ENCODE data around the gene KLHL14. TPM values are rescaled to one million over a fixed set of nuclear protein-coding genes. Genes with fewer than 3 reads are reported as not detected.

The KLHL14 gene
- total and polyA plus RNA-seq, 2 experiments from 2014 or later: 0.44 to 1.9 TPM

- Histone ChIP-seq H2AFZ (no peak overlapping the region), H4K20me1 (replicated peaks; ENCODE audit: insufficient read depth) (no peaks in the 10 kb centered on the region), H3K9me2 (ENCODE audit: insufficient read depth) (no peaks in the 10 kb centered on the region), H3K4me1 (ENCODE audit: insufficient read depth) (no peaks in the 10 kb centered on the region), H3K27me3 (ENCODE audit: insufficient read depth) (no peaks in the 10 kb centered on the region), H3K79me2 (replicated peaks; ENCODE audit: insufficient read depth) (no peaks in the 10 kb centered on the region), H3K27ac (ENCODE audit: low read depth) (no peak overlapping the region), H3K4me3 (no peak overlapping the region), H3K4me2 (no peak overlapping the region), H3K36me3 (ENCODE audit: insufficient read depth) (no peaks in the 10 kb centered on the region; the same call in 1 of the 2 replicates), H3F3A (replicated peaks; ENCODE audit: low read depth) (no peaks in the 10 kb centered on the region)
- no peak for TF ChIP-seq EZH2 (IDR thresholded peaks at IDR 0.05; ENCODE audit: low read depth, unreplicated experiment)
- TF ChIP-seq CTCF (conservative IDR thresholded peaks at IDR 0.05; ENCODE audit: low read depth in 2 of 2): no peak
- no peak for TF ChIP-seq ZNF114 (CRISPR knock-in tag; IDR thresholded peaks at IDR 0.05)
- no peak for TF ChIP-seq EZH2phosphoT487 (IDR thresholded peaks at IDR 0.05; ENCODE audit: unreplicated experiment)
- no peak for TF ChIP-seq NANOG (IDR thresholded peaks at IDR 0.05; ENCODE audit: borderline replicate concordance)
- TF ChIP-seq ZNF462 (CRISPR knock-in tag; IDR thresholded peaks at IDR 0.05): no peak
- no peak for TF ChIP-seq CREB1 (CRISPR knock-in tag; IDR thresholded peaks at IDR 0.05; ENCODE audit: low read depth)
- no peak for TF ChIP-seq POLR2AphosphoS5 (IDR thresholded peaks at IDR 0.05; ENCODE audit: low read depth)
- no peak for TF ChIP-seq JUNB (IDR thresholded peaks at IDR 0.05; ENCODE audit: unreplicated experiment)
- TF ChIP-seq ZNF331 (CRISPR knock-in tag; IDR thresholded peaks at IDR 0.05; ENCODE audit: low read depth): no peak
- ATAC-seq: no peak
- Mint-ChIP-seq H3K27me3 (ENCODE audit: insufficient read depth, low read depth, poor library complexity) (no peaks in the 10 kb centered on the region), H3K36me3 (ENCODE audit: low read depth) (peaks cover under 1% of the 10 kb centered on the region; the same call in 1 of the 3 replicates), H3K4me1 (no peaks in the 10 kb centered on the region), H3K9me3 (peaks cover 12% of the 10 kb centered on the region), H3K27ac (no peak overlapping the region), H3K4me3 (no peak overlapping the region)
- no peak for DNase-seq (ENCODE audit: low spot score)
These were observed 28.4 kb upstream of the KLHL14 start for GRCh38 chr18:32801228-32801627.

Data from GM23338 (cell line).